SU-DHL-6 (cell line): ENCODE data around the gene MAPK14.

Source experiments
- H2AFZ ChIP-seq: fragments of 200-600 bp; sonication (generic); 2 replicates; pipeline ENCODE4 v1.6.1; 2014; ENCODE audit warnings: low read depth, mild to moderate bottlenecking, moderate library complexity, mixed read lengths, antibody characterized with exemption, low read length; ENCODE audit not compliant: severe bottlenecking
- H3F3A ChIP-seq: fragments of 200-600 bp; shearing (Covaris generic); 2 replicates; pipeline ENCODE4 v1.6.0; 2016; ENCODE audit warnings: antibody characterized with exemption, mild to moderate bottlenecking; ENCODE audit not compliant: insufficient read depth
- H3K27ac ChIP-seq: fragments of 200-600 bp; sonication (generic); 2 replicates; pipeline ENCODE4 v1.5.1; 2016; ENCODE audit warnings: low read depth, mild to moderate bottlenecking, low read length, moderate library complexity, mixed read lengths
- H3K27me3 ChIP-seq: fragments of 200-600 bp; sonication (generic), shearing (Covaris generic); 2 replicates; pipeline ENCODE4 v1.6.0; 2014; ENCODE audit warnings: mild to moderate bottlenecking, low read length
- H3K36me3 ChIP-seq: fragments of 200-600 bp; sonication (generic); 2 replicates; pipeline ENCODE4 v1.6.1; 2014; ENCODE audit warnings: mild to moderate bottlenecking, low read length, mixed read lengths
- H3K4me2 ChIP-seq: fragments of 300-600, 200-600 bp; shearing (Covaris generic), sonication (generic); 2 replicates; pipeline ENCODE4 v1.6.0; 2014; ENCODE audit warnings: low read length, low read depth, mild to moderate bottlenecking; ENCODE audit not compliant: poor library complexity, severe bottlenecking
- H3K4me3 ChIP-seq: fragments of 200-600 bp; sonication (generic); 2 replicates; pipeline ENCODE4 v1.5.1; 2014; ENCODE audit warnings: antibody characterized with exemption, low read length, mild to moderate bottlenecking, mixed read lengths; ENCODE audit not compliant: insufficient read depth, poor library complexity, severe bottlenecking
- H3K79me2 ChIP-seq: fragments of 200-600 bp; sonication (generic); 2 replicates; pipeline ENCODE4 v1.6.1; 2014; ENCODE audit warnings: mild to moderate bottlenecking, low read length, moderate library complexity; ENCODE audit not compliant: insufficient read depth
- H3K9ac ChIP-seq: fragments of 200-600 bp; sonication (generic); 2 replicates; pipeline ENCODE4 v1.7.0; 2014; ENCODE audit warnings: mild to moderate bottlenecking, low read length
- H3K9me2 ChIP-seq: fragments of 200-600 bp; sonication (generic); replicated peaks from 2 replicates; pipeline ENCODE4 v1.6.1; 2014; ENCODE audit warnings: low read length; ENCODE audit not compliant: insufficient read depth
- H3K9me3 ChIP-seq: fragments of 200-600 bp; sonication (generic); 2 replicates; pipeline ENCODE4 v1.6.1; 2014; ENCODE audit warnings: low read length, mixed read lengths; ENCODE audit not compliant: insufficient read depth
- H4K20me1 ChIP-seq: fragments of 200-600 bp; sonication (generic); 2 replicates; pipeline ENCODE4 v1.6.1; 2014; ENCODE audit warnings: low read depth, mild to moderate bottlenecking, antibody characterized with exemption, low read length, moderate library complexity, mixed read lengths
- EZH2phosphoT487 ChIP-seq: fragments of 200-600 bp; sonication (generic), shearing (Covaris generic); conservative IDR thresholded peaks from 2 replicates; pipeline ENCODE4 v1.6.1; 2018; ENCODE audit warnings: mild to moderate bottlenecking, antibody characterized with exemption, low read length, moderate library complexity, mixed read lengths
- TF ChIP-seq, protein P1 (sequence below): fragments of 200-600 bp; sonication (generic); IDR thresholded peaks from one replicate; pipeline ENCODE4 v1.5.1; 2017; ENCODE audit warnings: antibody characterized with exemption, mild to moderate bottlenecking, low read length, moderate library complexity; ENCODE audit not compliant: insufficient read depth, poor library complexity, severe bottlenecking

MAPK14 gene

GRCh38 chr6:36038120-36038876, 10.7 kb downstream of the MAPK14 start:
- Histone ChIP-seq H3K9ac (no peak overlapping the region), H3K27me3 (no peaks in the 10 kb centered on the region), H3K4me2 (no peak overlapping the region), H3K9me3 (no peaks in the 10 kb centered on the region), H3K9me2 (no peaks in the 10 kb centered on the region), H3K36me3 (no peaks in the 10 kb centered on the region; the same call in 1 of the 2 replicates), H3K79me2 (peaks cover 100% of the 10 kb centered on the region), H4K20me1 (peaks cover 65% of the 10 kb centered on the region), H3K4me3 (no peak overlapping the region), H3F3A (peaks cover 11% of the 10 kb centered on the region; the same call in 1 of the 2 replicates), H2AFZ (no peak overlapping the region), H3K27ac (no peak overlapping the region)
- TF ChIP-seq EZH2phosphoT487: no peak
- TF ChIP-seq, protein P1, sequence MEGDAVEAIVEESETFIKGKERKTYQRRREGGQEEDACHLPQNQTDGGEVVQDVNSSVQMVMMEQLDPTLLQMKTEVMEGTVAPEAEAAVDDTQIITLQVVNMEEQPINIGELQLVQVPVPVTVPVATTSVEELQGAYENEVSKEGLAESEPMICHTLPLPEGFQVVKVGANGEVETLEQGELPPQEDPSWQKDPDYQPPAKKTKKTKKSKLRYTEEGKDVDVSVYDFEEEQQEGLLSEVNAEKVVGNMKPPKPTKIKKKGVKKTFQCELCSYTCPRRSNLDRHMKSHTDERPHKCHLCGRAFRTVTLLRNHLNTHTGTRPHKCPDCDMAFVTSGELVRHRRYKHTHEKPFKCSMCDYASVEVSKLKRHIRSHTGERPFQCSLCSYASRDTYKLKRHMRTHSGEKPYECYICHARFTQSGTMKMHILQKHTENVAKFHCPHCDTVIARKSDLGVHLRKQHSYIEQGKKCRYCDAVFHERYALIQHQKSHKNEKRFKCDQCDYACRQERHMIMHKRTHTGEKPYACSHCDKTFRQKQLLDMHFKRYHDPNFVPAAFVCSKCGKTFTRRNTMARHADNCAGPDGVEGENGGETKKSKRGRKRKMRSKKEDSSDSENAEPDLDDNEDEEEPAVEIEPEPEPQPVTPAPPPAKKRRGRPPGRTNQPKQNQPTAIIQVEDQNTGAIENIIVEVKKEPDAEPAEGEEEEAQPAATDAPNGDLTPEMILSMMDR: no peak

DNA sequence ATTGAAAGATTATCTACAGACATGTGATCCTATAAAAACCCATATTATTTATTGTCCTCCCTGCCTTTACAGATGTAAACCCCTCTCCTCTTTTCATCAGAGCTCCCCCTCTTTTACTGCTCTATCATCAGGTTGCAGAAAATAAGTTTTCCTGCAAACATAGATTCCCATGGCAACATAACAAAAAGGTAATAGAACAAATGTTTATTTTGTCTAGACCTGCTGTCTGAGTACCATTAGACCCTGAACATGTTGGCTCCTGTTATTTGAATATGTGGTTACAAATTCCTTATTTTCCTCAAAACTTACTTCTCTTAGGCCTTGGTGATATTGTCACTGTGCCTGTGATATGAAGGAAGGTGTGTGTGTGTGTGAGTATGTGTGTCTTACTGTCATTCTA, 11.5 kb downstream of the MAPK14 start:
- Histone ChIP-seq H3K9me2 (no peaks in the 10 kb centered on the region), H3K9ac (no peak overlapping the region)
- no peak for TF ChIP-seq EZH2phosphoT487
- TF ChIP-seq, protein P1: no peak

GRCh38 chr6:36040958-36041357, 13.3 kb downstream of the MAPK14 start:
- Histone ChIP-seq H3K27me3 (no peaks in the 10 kb centered on the region), H3K27ac (no peak overlapping the region), H3F3A (peaks cover 11% of the 10 kb centered on the region; the same call in 1 of the 2 replicates), H3K36me3 (no peaks in the 10 kb centered on the region), H3K9me3 (no peaks in the 10 kb centered on the region), H2AFZ (no peak overlapping the region), H3K9me2 (no peaks in the 10 kb centered on the region), H3K79me2 (peaks cover 100% of the 10 kb centered on the region), H3K4me3 (no peak overlapping the region), H4K20me1 (peaks cover 65% of the 10 kb centered on the region), H3K4me2 (no peak overlapping the region), H3K9ac (no peak overlapping the region)
- TF ChIP-seq, protein P1: no peak
- no peak for TF ChIP-seq EZH2phosphoT487

More for the DNA sequence above, 11.5 kb downstream of the MAPK14 start:
- Histone ChIP-seq H4K20me1 (peaks cover 67% of the 10 kb centered on the region), H3K79me2 (peaks cover 100% of the 10 kb centered on the region), H3K9me3 (no peaks in the 10 kb centered on the region), H3K27ac (no peak overlapping the region), H3K36me3 (no peaks in the 10 kb centered on the region; the same call in 1 of the 2 replicates), H3K4me2 (no peak overlapping the region), H3K27me3 (no peaks in the 10 kb centered on the region), H2AFZ (no peak overlapping the region), H3F3A (peaks cover 11% of the 10 kb centered on the region; the same call in 1 of the 2 replicates), H3K4me3 (no peak overlapping the region)
